ENCODE measurements around the gene TRPC6.

The TRPC6 gene

GRCh38 chr11:101583251-101584128, at the start of gene TRPC6:
Gene TRPC6 (minus strand): TSS chr11:101584007. CDS start chr11:101583503, 504 bp downstream.
- no peak within 1 kb of the TSS for H3K27ac ChIP-seq (ENCODE audit: low read length)

DNA sequence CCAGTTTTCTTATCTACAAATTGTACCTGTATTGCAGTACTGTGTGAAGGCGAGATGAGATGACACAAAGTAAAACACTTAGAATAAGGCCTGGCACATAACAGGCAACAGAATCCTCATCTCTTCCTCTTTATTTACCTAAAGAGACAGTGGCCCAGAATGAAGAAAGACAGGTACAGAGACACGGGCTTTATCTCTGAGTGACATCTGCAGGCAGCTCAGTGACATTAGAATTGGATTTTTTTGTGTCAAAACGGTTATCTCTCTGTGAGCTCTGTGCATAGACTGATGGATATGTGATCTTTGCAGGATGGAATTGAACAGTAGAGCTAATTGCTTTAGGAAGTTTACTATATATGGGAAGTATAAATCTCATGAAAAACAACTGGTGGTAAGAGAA, 36.2 kb upstream of the TRPC6 start:
- no peaks in the 10 kb centered on the region for H3K9me3 ChIP-seq (ENCODE audit: control insufficient read depth, insufficient read depth, low read length)
- no peak overlapping the region for H3K27ac ChIP-seq (ENCODE audit: low read length)
- H3K4me1 ChIP-seq (ENCODE audit: control insufficient read depth, insufficient read depth, low read length): no peaks in the 10 kb centered on the region
- no peak for DNase-seq (ENCODE audit: low read depth, low spot score)
- no CpG with 5 or more reads among the region's 3 CpGs for WGBS (ENCODE audit: insufficient coverage, insufficient read length)
- H3K4me3 ChIP-seq (ENCODE audit: low read length): no peak overlapping the region
- H3K36me3 ChIP-seq (ENCODE audit: control insufficient read depth, insufficient read depth, low read length): no peaks in the 10 kb centered on the region
- H3K27me3 ChIP-seq (ENCODE audit: control insufficient read depth, insufficient read depth, low read length): no peaks in the 10 kb centered on the region

More at GRCh38 chr11:101583251-101584128, at the start of gene TRPC6:
- peaks cover 16% of the 10 kb centered on the region for H3K27me3 ChIP-seq (ENCODE audit: control insufficient read depth, insufficient read depth, low read length)
- WGBS (ENCODE audit: insufficient coverage, insufficient read length): no CpG with 5 or more reads among the region's 74 CpGs
- no peaks in the 10 kb centered on the region for H3K36me3 ChIP-seq (ENCODE audit: control insufficient read depth, insufficient read depth, low read length)
- no peak for DNase-seq (ENCODE audit: low read depth, low spot score)
- H3K4me3 ChIP-seq (ENCODE audit: low read length): peak within 1 kb of the TSS; percentile 64
- H3K9me3 ChIP-seq (ENCODE audit: control insufficient read depth, insufficient read depth, low read length): no peaks in the 10 kb centered on the region
- H3K4me1 ChIP-seq (ENCODE audit: control insufficient read depth, insufficient read depth, low read length): no peaks in the 10 kb centered on the region

- WGBS (ENCODE audit: insufficient coverage, insufficient read length): no CpG with 5 or more reads among the region's 2 CpGs
- no peak for DNase-seq (ENCODE audit: low read depth, low spot score)
- no peak overlapping the region for H3K27ac ChIP-seq (ENCODE audit: low read length)
Observed at GRCh38 chr11:101618709-101619108, 34.9 kb upstream of the TRPC6 start.

DNA sequence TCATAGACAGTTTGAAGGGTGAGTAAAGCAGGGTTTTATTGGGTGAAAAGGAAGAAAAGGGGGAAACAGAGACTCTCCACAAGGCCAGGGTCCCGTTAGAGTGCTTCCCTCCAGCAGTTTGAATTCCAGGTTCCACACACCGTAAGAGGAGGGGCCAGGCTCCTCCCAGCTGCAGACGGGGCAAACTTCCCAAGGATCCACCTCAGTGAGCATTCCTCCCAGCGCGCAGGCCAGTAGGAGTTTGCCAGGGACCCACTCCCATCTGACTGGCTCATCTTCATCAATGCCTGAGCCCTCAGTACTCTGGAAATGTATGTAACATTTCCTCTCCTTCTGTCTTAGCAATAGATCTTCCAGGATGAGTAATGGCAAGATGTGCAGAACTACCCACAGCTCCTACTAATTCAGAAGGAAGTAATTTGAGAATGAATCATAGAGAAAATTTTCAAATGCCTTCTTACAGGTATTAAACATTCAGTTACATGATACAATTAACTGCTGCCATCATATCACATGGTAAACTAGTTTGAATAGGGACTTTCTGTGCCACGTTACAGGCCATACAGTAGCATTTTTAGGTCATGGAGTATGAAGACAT, 34.0 kb upstream of the TRPC6 start:
- no peaks in the 10 kb centered on the region for H3K9me3 ChIP-seq (ENCODE audit: control insufficient read depth, insufficient read depth, low read length)
- no peak overlapping the region for H3K27ac ChIP-seq (ENCODE audit: low read length)
- WGBS (ENCODE audit: insufficient coverage, insufficient read length): no CpG with 5 or more reads among the region's 6 CpGs
- peak; percentile 7 for DNase-seq (ENCODE audit: low read depth, low spot score)
- H3K36me3 ChIP-seq (ENCODE audit: control insufficient read depth, insufficient read depth, low read length): no peaks in the 10 kb centered on the region
- no peaks in the 10 kb centered on the region for H3K4me1 ChIP-seq (ENCODE audit: control insufficient read depth, insufficient read depth, low read length)
- H3K4me3 ChIP-seq (ENCODE audit: low read length): no peak overlapping the region
- no peaks in the 10 kb centered on the region for H3K27me3 ChIP-seq (ENCODE audit: control insufficient read depth, insufficient read depth, low read length)

More at GRCh38 chr11:101618709-101619108, 34.9 kb upstream of the TRPC6 start:
- no peaks in the 10 kb centered on the region for H3K4me1 ChIP-seq (ENCODE audit: control insufficient read depth, insufficient read depth, low read length)
- no peak overlapping the region for H3K4me3 ChIP-seq (ENCODE audit: low read length)
- no peaks in the 10 kb centered on the region for H3K27me3 ChIP-seq (ENCODE audit: control insufficient read depth, insufficient read depth, low read length)
- no peaks in the 10 kb centered on the region for H3K9me3 ChIP-seq (ENCODE audit: control insufficient read depth, insufficient read depth, low read length)
- H3K36me3 ChIP-seq (ENCODE audit: control insufficient read depth, insufficient read depth, low read length): no peaks in the 10 kb centered on the region

- no peak overlapping the region for H3K27ac ChIP-seq (ENCODE audit: low read length)
- no peaks in the 10 kb centered on the region for H3K27me3 ChIP-seq (ENCODE audit: control insufficient read depth, insufficient read depth, low read length)
- no peak for DNase-seq (ENCODE audit: low read depth, low spot score)
- WGBS (ENCODE audit: insufficient coverage, insufficient read length): no CpG with 5 or more reads among the region's 1 CpG
- no peak overlapping the region for H3K4me3 ChIP-seq (ENCODE audit: low read length)
- H3K36me3 ChIP-seq (ENCODE audit: control insufficient read depth, insufficient read depth, low read length): no peaks in the 10 kb centered on the region
- 0 out of 2 replicates have a peak, but pooled peaks cover 3% of the 10 kb centered on the region for H3K4me1 ChIP-seq (ENCODE audit: control insufficient read depth, insufficient read depth, low read length)
- H3K9me3 ChIP-seq (ENCODE audit: control insufficient read depth, insufficient read depth, low read length): no peaks in the 10 kb centered on the region
Observed at GRCh38 chr11:101612481-101612880, 28.7 kb upstream of the TRPC6 start.

GRCh38 chr11:101600924-101601323, 17.1 kb upstream of the TRPC6 start:
- Histone ChIP-seq H3K9me3 (ENCODE audit: control insufficient read depth, insufficient read depth, low read length) (no peaks in the 10 kb centered on the region), H3K27ac (ENCODE audit: low read length) (no peak overlapping the region), H3K4me1 (ENCODE audit: control insufficient read depth, insufficient read depth, low read length) (no peaks in the 10 kb centered on the region), H3K4me3 (ENCODE audit: low read length) (no peak overlapping the region), H3K36me3 (ENCODE audit: control insufficient read depth, insufficient read depth, low read length) (no peaks in the 10 kb centered on the region), H3K27me3 (ENCODE audit: control insufficient read depth, insufficient read depth, low read length) (no peaks in the 10 kb centered on the region)
- DNase-seq (ENCODE audit: low read depth, low spot score): no peak
- WGBS (ENCODE audit: insufficient coverage, insufficient read length): no CpG with 5 or more reads among the region's 3 CpGs

DNA sequence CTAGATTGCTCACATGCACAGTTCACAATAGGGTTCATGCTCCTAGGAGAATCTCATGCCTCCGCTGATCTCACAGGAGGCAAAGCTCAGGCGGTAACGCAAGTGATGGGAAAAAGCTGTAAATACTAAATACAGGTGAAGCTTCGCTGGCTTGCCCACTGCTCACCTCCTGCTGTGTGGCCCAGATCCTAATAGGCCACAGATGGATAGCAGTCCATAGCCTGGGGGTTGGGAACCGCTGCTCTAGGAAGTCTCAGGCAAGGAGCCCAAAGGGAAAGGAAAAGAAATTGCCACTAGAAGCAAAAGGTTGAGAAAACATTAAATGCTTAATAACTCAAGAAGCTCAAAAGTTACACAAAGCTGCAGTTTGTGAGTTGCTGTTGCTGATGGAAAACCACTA, 3.2 kb upstream of the TRPC6 start:
- peaks cover 13% of the 10 kb centered on the region for H3K27me3 ChIP-seq (ENCODE audit: control insufficient read depth, insufficient read depth, low read length)
- H3K36me3 ChIP-seq (ENCODE audit: control insufficient read depth, insufficient read depth, low read length): no peaks in the 10 kb centered on the region
- no peak for DNase-seq (ENCODE audit: low read depth, low spot score)
- H3K4me3 ChIP-seq (ENCODE audit: low read length): no peak overlapping the region
- no peaks in the 10 kb centered on the region for H3K4me1 ChIP-seq (ENCODE audit: control insufficient read depth, insufficient read depth, low read length)
- no peaks in the 10 kb centered on the region for H3K9me3 ChIP-seq (ENCODE audit: control insufficient read depth, insufficient read depth, low read length)
- no CpG with 5 or more reads among the region's 5 CpGs for WGBS (ENCODE audit: insufficient coverage, insufficient read length)
- no peak overlapping the region for H3K27ac ChIP-seq (ENCODE audit: low read length)

DNA sequence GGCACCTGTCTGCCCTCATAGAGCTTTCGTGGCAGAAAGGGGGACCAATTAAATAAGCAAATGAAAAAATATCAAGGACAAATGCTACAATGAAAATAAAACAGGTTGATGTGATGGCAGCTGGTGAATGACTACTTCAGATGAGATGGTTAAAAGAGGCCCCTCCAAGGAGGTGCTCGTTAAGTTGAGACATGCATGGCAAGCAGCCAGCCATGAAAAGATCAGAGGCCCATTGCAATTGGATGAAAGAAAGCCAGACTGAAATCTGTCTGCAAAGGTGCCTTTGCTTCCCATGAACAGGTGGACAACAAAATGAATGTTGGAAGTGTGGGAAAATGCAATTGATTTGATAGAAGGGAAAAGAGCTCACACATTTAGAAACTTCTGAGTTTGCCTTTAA, 848 bp upstream of the TRPC6 start:
- H3K4me3 ChIP-seq (ENCODE audit: low read length): no peak overlapping the region
- peaks cover 16% of the 10 kb centered on the region for H3K27me3 ChIP-seq (ENCODE audit: control insufficient read depth, insufficient read depth, low read length)
- no peaks in the 10 kb centered on the region for H3K9me3 ChIP-seq (ENCODE audit: control insufficient read depth, insufficient read depth, low read length)
- H3K27ac ChIP-seq (ENCODE audit: low read length): no peak overlapping the region
- no peak for DNase-seq (ENCODE audit: low read depth, low spot score)
- no peaks in the 10 kb centered on the region for H3K4me1 ChIP-seq (ENCODE audit: control insufficient read depth, insufficient read depth, low read length)
- H3K36me3 ChIP-seq (ENCODE audit: control insufficient read depth, insufficient read depth, low read length): no peaks in the 10 kb centered on the region
- WGBS (ENCODE audit: insufficient coverage, insufficient read length): no CpG with 5 or more reads among the region's 2 CpGs

GRCh38 chr11:101584129-101584515, 315 bp upstream of the TRPC6 start:
- H3K4me3 ChIP-seq (ENCODE audit: low read length): peak overlapping the region; percentile 64; the same call in 1 of the 2 replicates
- H3K4me1 ChIP-seq (ENCODE audit: control insufficient read depth, insufficient read depth, low read length): no peaks in the 10 kb centered on the region

GRCh38 chr11:101582989-101583250, 887 bp downstream of the TRPC6 start:
- peaks cover 16% of the 10 kb centered on the region for H3K27me3 ChIP-seq (ENCODE audit: control insufficient read depth, insufficient read depth, low read length)
- no peaks in the 10 kb centered on the region for H3K9me3 ChIP-seq (ENCODE audit: control insufficient read depth, insufficient read depth, low read length)
- no peaks in the 10 kb centered on the region for H3K36me3 ChIP-seq (ENCODE audit: control insufficient read depth, insufficient read depth, low read length)
- H3K4me1 ChIP-seq (ENCODE audit: control insufficient read depth, insufficient read depth, low read length): no peaks in the 10 kb centered on the region
- no peak overlapping the region for H3K27ac ChIP-seq (ENCODE audit: low read length)
- no peak for DNase-seq (ENCODE audit: low read depth, low spot score)
- peak overlapping the region; percentile 64 for H3K4me3 ChIP-seq (ENCODE audit: low read length)
- no CpG with 5 or more reads among the region's 19 CpGs for WGBS (ENCODE audit: insufficient coverage, insufficient read length)

More at GRCh38 chr11:101584129-101584515, 315 bp upstream of the TRPC6 start:
- Histone ChIP-seq H3K9me3 (ENCODE audit: control insufficient read depth, insufficient read depth, low read length) (no peaks in the 10 kb centered on the region), H3K36me3 (ENCODE audit: control insufficient read depth, insufficient read depth, low read length) (no peaks in the 10 kb centered on the region), H3K27me3 (ENCODE audit: control insufficient read depth, insufficient read depth, low read length) (peaks cover 16% of the 10 kb centered on the region), H3K27ac (ENCODE audit: low read length) (no peak overlapping the region)
- no CpG with 5 or more reads among the region's 8 CpGs for WGBS (ENCODE audit: insufficient coverage, insufficient read length)
- DNase-seq (ENCODE audit: low read depth, low spot score): no peak
